MCF 10A (cell line): ENCODE data around the gene F7. TPM values are rescaled to one million over a fixed set of nuclear protein-coding genes. Genes with fewer than 3 reads are reported as not detected.

Experiments used
- BruUV-seq: library from RNA; stranded (reverse); fragments of 400-500 nt; replicated peaks from 2 replicates; lab custom pipeline; 2021; lab: Mats Ljungman, UMichigan
- CTCF ChIA-PET: fragments of 300-600 bp; sonication (Branson Sonifier 250); formaldehyde crosslinking; extraction: SDS; loops from one replicate; lab custom pipeline; 2021; ENCODE audit warnings: antibody characterized with exemption, inconsistent platforms; lab: Yijun Ruan, JAX
- POLR2A ChIA-PET: fragments of 300-600, 350-650 bp; sonication (Branson Sonifier 250); formaldehyde crosslinking; extraction: SDS; loops from one replicate; lab custom pipeline; 2020; ENCODE audit warnings: antibody characterized with exemption, inconsistent platforms; lab: Yijun Ruan, JAX
- DNase-seq: peaks from one replicate; pipeline ENCODE4 v3.0.0-alpha.2; 2018; ENCODE audit not compliant: unreplicated experiment
- H3K27ac Mint-ChIP-seq: one replicate; pipeline ENCODE4 v1.8.0; 2022; ENCODE audit warnings: mild to moderate bottlenecking, low read depth, mixed read lengths; ENCODE audit not compliant: unreplicated experiment
- H3K27me3 Mint-ChIP-seq: one replicate; pipeline ENCODE4 v1.8.0; 2022; ENCODE audit warnings: mixed read lengths; ENCODE audit not compliant: insufficient read depth, unreplicated experiment
- H3K36me3 Mint-ChIP-seq: one replicate; pipeline ENCODE4 v1.8.0; 2022; ENCODE audit warnings: mild to moderate bottlenecking, moderate library complexity, mixed read lengths; ENCODE audit not compliant: insufficient read depth, unreplicated experiment
- H3K4me1 Mint-ChIP-seq: one replicate; pipeline ENCODE4 v1.8.0; 2022; ENCODE audit warnings: mixed read lengths; ENCODE audit not compliant: insufficient read depth, unreplicated experiment
- H3K4me3 Mint-ChIP-seq: one replicate; pipeline ENCODE4 v1.8.0; 2022; ENCODE audit warnings: mild to moderate bottlenecking, moderate library complexity, mixed read lengths; ENCODE audit not compliant: unreplicated experiment
- H3K9me3 Mint-ChIP-seq: one replicate; pipeline ENCODE4 v1.8.0; 2022; ENCODE audit warnings: mixed read lengths; ENCODE audit not compliant: unreplicated experiment
- CTCF ChIP-seq: fragments of 200-600 bp; IDR thresholded peaks from one replicate; pipeline ENCODE4 v1.8.0; 2022; ENCODE audit warnings: antibody characterized with exemption, mild to moderate bottlenecking; ENCODE audit not compliant: unreplicated experiment
- intact Hi-C: fragments of 100-400 bp; cut with micrococcal nuclease; formaldehyde crosslinking; loops from 2 replicates; pipeline ENCODE4 v1.14.1; 2022
- total RNA-seq: library from RNA; stranded (reverse); gene quantifications from 2 replicates; pipeline ENCODE4 v1.2.3, GENCODE V29; 2022

The F7 gene
- total RNA-seq, 1 experiment from 2014 or later: not detected

GRCh38 chr13:113129480-113129879 is 23.9 kb downstream of the F7 start:
- peaks cover 62% of the 10 kb centered on the region for H3K27me3 Mint-ChIP-seq
- BruUV-seq: no TSS peak
- H3K9me3 Mint-ChIP-seq: no peaks in the 10 kb centered on the region

GRCh38 chr13:113129921-113130750 is 24.5 kb downstream of the F7 start:
- intact Hi-C loops: no loop called here
- no peaks in the 10 kb centered on the region for H3K36me3 Mint-ChIP-seq
- TF ChIP-seq CTCF: no peak
- H3K27ac Mint-ChIP-seq: no peak overlapping the region
- no peaks in the 10 kb centered on the region for H3K4me1 Mint-ChIP-seq
- peaks cover 65% of the 10 kb centered on the region for H3K27me3 Mint-ChIP-seq
- no peaks in the 10 kb centered on the region for H3K9me3 Mint-ChIP-seq
- POLR2A ChIA-PET: interaction anchor here (0.7 kb wide), 1 partner anchor 1165 kb away, joined by 3 read pairs; no protein-coding TSS in a partner anchor
- no peak overlapping the region for H3K4me3 Mint-ChIP-seq
- CTCF ChIA-PET: no interaction called here
- no TSS peak for BruUV-seq
- DNase-seq: no peak

More at GRCh38 chr13:113129480-113129879, 23.9 kb downstream of the F7 start:
- DNase-seq: no peak
- Mint-ChIP-seq H3K36me3 (no peaks in the 10 kb centered on the region), H3K27ac (no peak overlapping the region), H3K4me1 (no peaks in the 10 kb centered on the region), H3K4me3 (no peak overlapping the region)
- CTCF ChIA-PET: no interaction called here
- no peak for TF ChIP-seq CTCF
- POLR2A ChIA-PET: no interaction called here
- intact Hi-C loops: no loop called here

- no peaks in the 10 kb centered on the region for H3K4me1 Mint-ChIP-seq
- H3K27me3 Mint-ChIP-seq: peaks cover 48% of the 10 kb centered on the region
- BruUV-seq: no TSS peak
- TF ChIP-seq CTCF: no peak
- no peaks in the 10 kb centered on the region for H3K36me3 Mint-ChIP-seq
- intact Hi-C loops: no loop called here
- ChIA-PET CTCF (interaction anchor here (0.6 kb wide), 1 partner anchor 133 kb away, joined by 3 read pairs; no protein-coding TSS in a partner anchor), POLR2A (interaction anchor here (0.7 to 1.1 kb wide), 2 partner anchors 12 to 20 kb away, joined by 3 read pairs; no protein-coding TSS in a partner anchor)
- no peaks in the 10 kb centered on the region for H3K9me3 Mint-ChIP-seq
- no peak overlapping the region for H3K4me3 Mint-ChIP-seq
- H3K27ac Mint-ChIP-seq: no peak overlapping the region
- no peak for DNase-seq
These were observed 29.7 kb downstream of the F7 start for GRCh38 chr13:113135281-113135760.

- Mint-ChIP-seq H3K9me3 (no peaks in the 10 kb centered on the region), H3K27ac (no peak overlapping the region), H3K36me3 (no peaks in the 10 kb centered on the region), H3K4me1 (no peaks in the 10 kb centered on the region), H3K4me3 (no peak overlapping the region), H3K27me3 (peaks cover 31% of the 10 kb centered on the region)
- DNase-seq: no peak
- ChIA-PET POLR2A (no interaction called here), CTCF (no interaction called here)
- intact Hi-C loops: no loop called here
- BruUV-seq: no TSS peak
- TF ChIP-seq CTCF: no peak
These were observed 32.2 kb downstream of the F7 start for GRCh38 chr13:113137691-113138298.
